Nucleus accumbens (tissue), 56 donors: ENCODE results near the gene IL20.

Experiments used
- DNase-seq, 56 donors: peaks; one replicate each; lab custom pipeline; 2025; lab: John Stamatoyannopoulos, UW

Gene IL20, protein sequence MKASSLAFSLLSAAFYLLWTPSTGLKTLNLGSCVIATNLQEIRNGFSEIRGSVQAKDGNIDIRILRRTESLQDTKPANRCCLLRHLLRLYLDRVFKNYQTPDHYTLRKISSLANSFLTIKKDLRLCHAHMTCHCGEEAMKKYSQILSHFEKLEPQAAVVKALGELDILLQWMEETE

DNA sequence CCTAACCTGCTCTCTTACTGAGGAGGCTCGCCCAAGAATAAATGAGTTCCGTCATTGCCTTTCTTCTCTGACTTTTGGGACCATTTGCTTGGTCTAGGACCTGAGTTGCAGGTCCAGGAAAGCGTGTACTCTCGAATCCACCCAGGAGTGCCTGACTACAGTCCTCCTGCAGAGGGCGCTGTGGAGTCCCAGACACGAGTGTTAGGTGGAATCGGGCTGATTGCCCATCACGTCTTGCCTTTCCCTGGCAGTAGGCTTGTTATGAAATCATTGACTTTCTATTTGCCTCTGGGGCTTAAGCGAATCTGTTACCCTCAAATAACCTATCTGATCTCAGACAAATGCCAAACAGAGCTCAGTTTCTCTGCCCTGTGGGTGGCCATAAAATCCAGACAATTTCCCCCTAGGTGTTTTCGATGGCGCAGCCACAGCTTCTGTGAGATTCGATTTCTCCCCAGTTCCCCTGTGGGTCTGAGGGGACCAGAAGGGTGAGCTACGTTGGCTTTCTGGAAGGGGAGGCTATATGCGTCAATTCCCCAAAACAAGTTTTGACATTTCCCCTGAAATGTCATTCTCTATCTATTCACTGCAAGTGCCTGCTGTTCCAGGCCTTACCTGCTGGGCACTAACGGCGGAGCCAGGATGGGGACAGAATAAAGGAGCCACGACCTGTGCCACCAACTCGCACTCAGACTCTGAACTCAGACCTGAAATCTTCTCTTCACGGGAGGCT is at the start of gene IL20:
TSS of gene IL20 (plus strand) at position 685 of the 733 bp plus-strand sequence. CDS start 230 bp downstream, outside the sequence.
- DNase-seq = peak in 25 of 56 donors; percentile 1 to 59 (median 15)

DNA sequence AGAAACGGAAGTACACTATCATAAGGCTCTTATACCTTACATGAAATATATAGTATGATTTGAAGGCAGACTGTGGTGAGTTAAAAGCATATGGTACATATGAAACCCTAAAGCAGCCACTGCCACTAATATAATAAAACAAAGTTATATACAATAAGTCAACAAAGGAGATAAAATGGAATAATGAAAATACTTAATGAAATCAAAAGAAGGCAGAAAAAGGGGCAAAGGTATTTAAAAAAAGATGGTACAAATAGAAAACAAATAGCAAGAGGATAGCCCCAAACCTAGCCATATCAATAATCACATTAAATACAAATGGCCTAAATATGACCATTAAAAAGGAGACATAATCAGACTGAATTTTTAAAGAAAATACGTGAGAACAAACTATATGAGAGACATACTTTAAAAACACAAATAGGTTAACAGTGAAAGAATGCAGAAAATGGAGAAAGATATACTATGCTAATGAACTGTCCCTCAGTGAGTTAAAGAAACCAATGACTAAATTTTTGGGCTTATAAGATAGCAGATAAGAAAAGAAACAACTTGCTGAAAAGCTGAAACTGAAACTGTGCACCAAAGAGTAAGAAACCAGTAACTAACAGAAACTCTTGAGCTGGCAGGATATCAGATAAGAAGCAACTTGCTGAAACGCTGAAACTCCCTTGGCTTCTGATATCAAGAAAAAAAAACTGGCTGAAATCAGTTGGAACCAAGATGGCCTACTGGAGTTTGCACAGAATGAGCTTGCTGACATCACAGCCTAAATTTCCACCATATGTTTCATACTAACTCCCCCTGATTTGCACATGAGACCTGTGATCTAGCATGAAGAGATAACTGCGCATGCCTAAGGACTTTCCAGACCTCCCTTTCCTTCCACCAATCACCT is 48.8 kb upstream of the IL20 start:
- no peak for DNase-seq

DNA sequence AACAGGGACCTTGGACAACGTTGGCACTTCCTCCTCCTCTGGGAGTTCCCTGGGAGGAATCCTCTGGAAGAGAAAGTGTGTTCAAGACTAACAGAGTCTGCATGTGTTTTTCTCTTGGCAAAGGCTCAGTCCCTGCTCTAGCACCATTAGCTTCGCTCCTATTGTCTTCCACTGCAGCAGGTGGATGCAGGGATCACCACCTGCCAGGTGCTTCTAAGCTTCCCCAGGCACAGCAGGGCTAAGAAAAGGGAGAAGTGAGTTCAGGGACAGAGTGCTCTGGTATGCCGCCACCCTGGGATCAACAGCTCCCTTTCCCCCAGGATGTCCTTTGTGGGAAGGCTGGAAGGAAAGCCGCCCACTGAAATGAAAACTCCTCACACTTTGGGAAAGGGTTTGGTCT is 43.9 kb upstream of the IL20 start:
- no peak for DNase-seq

DNA sequence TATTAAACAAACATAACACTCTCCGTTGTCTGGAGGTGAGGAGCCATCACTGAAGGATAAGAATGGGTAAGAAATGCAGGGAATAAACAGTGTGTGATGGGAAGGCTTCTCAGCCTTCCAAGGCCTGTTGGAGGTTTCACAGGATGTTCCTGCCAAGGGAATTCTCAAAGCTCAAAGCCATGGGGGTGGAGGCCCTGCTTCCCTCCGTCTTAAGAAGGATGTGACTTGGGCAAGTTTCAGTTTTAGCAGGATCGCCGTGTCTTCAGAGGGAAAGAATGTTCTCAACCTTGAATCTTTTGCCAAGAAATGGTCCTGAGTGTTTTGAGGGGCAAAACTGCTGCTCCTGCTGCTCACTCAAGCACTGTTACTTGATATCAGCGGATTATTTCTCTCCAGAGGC is 41.7 kb upstream of the IL20 start:
- DNase-seq = no peak

DNA sequence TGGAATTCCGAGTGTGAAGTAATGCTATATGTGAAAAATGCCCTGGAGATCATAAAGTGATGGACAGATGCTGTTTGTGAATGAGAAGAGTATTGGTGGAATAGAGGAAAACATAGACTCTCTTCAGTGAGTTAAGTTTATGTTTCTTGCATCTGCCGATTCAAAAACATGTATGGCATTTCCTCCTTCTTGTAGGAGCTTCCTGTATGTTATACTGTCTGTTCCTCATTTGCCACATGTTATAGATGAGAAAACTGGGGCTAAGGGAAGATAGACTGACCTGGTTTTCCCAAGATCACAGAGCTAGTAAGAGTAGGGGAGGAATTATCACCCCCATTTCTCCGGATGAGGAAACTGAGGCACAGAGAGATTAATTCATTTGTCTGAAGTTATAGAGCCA is 41.1 kb upstream of the IL20 start:
- DNase-seq = no peak

DNA sequence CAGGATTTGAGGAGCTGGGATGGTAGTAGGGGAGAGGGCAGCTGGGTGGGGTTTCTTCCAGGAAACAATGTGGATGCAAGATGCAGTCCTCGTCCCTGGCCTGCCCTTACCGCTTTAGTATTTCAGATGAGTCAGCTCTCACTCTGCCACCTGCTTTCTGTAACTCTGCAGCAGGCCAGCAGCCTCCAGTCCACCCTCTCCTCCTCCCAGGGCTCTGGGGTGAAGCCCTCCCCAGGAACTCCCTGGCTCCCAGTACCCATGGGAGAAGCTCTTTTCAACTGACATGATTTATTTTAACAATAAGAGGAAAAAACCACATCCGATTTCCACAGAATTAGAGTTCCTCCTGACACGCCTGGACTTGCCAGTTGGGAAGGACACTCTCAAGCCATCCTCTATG is 39.0 kb upstream of the IL20 start:
- DNase-seq = no peak

DNA sequence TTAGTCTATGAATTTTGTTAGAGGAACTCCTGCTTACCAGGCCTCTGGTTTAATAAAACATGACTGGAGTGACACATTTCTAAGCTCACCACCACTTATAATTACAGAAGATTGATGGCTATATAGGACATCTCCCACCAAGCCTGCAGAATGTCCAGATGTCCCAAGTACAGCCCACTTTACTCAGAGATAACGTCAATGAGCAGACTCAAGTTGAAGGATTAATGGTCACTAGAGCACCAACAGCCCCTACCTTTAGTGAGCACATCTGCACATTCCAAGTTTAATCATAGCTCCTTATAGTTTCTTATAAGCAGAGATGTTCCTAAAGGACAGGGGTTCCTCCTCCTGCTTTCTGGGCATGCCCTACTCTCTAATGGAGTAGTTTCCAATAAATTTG is 37.4 kb upstream of the IL20 start:
- no peak for DNase-seq

DNA sequence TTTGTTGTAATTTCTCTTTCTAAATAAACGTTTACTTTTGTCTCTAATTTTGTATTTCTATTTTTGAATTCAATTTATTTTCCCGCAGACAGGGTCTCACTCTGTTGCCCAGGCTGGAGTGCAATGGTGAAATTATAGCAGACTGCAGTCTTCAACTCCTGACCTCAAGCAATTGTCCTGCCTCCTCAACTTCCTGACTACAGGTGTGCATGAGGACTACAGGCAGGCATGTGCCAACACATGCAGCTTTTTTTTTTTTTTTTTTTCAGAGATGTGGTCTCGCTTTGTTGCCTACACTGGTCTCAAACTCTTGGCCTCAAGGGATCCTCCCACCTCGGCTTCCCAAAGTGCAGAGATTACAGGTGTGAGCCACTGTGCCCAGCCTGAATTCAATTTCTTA is 36.7 kb upstream of the IL20 start:
- DNase-seq = no peak

DNA sequence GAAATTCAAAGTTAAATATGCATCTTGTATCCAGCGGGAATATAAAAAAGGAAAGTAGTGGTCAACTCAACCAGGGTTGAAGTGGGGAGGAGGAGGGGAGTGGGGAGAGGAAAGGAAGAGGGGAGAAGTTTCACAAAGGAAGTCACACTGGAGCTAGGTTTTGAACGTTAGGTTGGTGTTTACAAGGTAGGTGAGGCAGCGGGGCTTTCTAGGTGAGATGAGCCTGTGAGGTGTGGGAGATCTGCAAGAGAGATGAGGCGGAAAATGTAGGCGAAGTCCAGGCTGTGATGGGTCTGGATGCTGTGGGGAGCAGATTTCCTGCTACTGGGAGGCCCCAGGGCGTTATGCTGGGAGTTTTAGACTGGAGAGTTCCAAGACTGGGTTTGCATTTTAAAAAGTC is 36.1 kb upstream of the IL20 start:
- no peak for DNase-seq

DNA sequence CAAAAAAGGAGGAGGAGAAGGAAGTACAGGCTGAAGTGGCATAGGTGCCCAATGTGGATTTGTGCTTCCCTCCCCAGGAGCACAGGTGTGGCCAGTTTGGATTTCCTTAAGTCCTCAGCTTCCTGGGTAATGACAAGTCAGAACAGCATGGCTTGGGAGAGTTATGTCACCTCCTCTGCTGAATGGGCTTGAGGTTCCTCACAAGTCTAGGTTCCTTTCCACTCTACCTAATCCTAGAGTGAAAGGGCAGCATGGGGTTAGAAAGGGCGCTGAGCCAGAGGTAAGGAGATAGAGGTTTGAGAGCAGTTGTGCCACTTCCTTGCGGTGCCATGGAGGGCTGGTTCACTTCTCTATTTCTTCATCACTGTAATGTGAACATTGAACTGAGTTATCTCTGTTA is 35.5 kb upstream of the IL20 start:
- DNase-seq = no peak

DNA sequence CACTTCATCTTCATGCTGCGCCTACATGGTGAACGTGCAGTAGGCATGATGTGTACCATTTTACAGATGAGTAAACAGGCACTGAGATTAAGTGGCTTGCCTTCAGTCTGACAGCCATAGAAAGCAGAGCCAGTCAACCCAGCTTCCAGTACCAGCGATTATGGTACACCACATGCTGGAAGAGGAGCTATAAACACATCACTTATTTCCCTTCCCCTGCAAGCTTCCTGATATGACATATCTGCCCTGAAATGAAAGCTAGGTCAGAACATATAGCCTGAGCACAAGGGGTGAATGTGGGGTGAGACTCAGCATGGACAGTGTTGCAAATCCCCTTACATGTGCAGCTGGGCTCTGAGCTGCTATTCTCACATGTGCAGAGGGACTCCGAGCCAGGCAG is 33.8 kb upstream of the IL20 start:
- no peak for DNase-seq

DNA sequence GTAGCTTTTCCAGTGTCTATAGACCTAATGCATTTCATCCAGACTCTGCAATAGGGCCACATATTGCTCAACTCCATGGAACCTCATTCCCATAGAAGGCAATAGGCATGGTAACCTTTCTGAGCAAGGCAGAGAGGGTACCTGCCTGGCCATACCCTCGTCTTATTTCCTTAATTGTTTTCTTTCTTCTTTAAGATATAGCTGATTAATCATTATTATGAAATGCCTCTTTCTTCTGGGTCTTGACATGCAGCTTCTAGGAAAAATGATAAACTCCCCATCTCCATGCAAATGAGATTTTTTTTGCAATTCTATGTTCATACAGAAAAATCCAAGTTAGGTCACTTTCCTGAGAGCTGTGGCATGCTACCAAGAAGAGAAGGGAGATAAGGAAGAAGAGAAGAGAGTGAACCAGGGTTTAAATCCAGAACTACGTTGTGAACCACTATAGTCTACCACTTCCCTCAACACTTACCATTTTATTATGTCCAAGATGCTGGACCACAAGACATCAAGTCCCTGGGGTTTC is 33.0 kb upstream of the IL20 start:
- no peak for DNase-seq

DNA sequence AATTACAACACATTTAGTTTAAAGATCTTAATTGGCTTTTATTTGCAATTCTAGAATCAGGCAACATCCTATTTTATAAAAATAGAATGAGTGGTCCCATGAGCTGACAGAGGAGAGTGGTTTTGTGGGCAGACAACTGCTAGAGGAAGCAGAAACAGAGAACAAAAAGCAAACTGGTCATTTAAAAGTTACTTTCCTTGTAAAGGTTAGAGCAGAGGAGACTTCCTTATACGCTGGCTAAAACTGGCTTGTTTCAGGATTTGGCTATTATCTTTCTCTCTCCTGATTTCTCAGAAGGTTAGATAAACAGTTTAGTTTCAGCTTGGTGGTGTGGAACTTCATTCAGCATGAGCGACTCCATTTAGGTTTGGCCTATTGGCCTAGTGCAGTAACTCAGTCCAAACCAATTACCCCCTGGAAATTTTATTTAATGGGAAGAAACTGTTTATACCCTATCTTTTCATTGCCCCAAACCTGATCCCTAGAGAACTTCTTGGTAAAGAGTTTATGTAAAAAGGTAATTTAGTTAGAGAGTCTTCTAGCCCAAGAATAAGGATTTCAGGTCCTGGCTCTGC is 32.2 kb upstream of the IL20 start:
- no peak for DNase-seq

DNA sequence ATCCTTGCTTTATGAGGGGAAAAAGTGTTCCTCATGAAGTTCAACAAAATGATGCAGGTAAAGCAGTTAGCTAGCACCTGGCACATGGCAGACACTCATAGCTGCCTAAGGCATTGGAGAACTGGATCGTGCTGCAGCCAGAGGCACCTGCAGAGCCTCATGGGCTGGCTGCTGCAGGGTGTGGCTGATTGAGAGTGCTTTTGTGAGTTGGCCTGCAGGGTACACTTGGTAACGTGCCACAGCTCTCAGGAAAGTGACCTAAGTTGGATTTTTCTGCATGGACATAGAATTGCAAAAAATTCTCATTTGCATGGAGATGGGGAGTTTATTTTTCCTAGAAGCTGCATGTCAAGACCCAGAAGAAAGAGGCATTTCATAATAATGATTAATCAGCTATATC is 31.6 kb upstream of the IL20 start:
- no peak for DNase-seq

DNA sequence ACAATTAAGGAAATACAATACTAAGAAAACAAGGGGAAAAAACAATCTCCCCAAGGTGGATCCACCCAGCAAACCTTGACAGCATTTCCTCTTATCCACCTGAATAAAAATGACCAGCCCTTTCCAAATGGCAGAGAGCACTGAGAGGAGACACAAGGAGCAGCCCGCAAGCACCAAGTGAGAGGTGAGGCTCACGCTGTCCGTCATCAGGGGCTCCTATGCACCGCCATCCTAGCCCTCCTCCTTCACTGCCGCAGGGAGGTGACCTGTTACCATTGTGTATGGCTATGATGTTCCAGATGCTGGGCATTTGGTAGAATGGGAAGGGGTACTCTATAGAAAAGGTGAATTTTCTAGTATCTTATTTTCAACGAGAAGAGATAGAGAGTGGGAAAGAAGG is 31.2 kb upstream of the IL20 start:
- no peak for DNase-seq

DNA sequence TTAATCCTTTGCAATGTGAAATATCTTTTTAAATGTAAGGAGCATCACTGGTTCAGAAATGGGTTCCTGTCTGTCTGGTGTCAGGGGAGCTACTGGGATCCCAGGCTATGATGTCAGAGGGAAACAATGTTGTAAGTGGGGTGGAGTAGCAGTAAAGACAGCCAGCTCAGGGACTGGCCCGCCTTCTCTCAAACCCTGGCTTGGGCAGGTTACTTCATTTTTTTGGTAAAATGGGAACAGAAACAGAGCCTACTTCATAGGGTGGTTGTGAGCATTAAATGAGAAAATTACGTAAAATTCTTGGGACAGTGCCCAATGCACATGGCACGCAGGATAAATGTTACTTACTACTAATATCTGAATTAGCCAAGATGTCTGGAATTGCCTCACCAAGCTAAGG is 30.7 kb upstream of the IL20 start:
- no peak for DNase-seq

DNA sequence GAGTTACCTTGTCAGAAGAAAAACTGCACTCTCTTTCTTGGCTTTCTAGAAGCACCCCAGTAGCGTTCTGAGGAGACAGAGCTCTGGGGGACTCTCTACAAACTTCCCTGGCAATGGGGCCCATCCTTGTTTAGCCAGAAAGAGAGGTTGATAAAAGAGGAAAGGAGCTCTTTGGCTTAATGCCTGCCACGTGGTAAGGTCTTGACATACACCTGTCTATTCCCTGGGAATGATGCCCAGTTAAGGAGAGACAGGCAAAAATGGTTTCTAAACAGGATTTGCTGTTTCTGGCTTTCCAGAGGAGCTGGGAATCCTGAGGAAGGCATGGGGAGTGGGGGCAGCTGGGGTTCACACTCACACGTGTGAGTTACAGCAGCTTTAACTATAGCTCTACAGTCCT is 30.2 kb upstream of the IL20 start:
- DNase-seq = no peak

DNA sequence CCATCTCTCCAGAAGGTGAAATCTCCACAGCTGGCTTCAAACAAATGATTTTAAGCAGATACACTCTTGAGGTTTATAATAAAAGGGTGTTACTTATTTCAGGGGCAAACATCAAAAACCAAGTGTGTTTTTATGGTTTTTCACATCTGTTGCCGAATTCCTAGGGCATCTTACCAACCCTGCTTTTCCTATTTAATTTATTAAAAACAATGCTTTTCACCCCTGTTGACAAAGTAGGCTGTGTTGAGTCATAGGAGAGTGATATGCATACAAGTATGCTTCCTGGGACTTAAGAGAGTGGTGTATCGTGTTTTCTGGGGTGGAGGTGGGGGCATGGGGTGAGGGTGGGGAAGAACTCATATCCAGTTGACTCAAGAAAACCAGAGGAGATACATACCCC is 29.3 kb upstream of the IL20 start:
- no peak for DNase-seq

DNA sequence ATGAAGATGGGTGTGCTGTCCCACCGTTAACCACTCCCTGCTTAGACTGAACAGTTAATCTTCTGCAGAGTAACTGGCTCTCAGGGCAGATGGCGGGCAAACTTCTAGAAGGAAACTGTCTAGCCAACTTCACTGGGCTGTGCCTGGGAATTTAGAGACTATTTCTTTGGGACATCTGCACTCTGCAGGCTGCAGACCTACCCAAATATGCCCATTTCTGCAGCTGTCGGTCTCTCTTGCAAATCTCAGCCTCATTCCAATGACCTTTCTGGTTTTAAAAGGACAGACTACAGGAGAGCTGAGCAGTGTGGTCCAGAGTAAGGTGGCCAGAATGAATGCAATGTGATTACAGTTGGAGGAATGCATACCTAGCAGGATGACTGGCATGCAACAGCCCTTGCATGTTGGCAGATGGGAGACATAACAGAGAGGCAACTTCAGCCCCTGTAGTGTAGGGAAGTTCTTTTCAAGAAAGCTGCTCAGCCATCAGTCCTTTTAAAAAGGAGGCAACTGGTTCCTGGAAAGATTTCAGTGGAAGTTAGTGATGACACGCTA is 26.3 kb upstream of the IL20 start:
- DNase-seq = no peak

DNA sequence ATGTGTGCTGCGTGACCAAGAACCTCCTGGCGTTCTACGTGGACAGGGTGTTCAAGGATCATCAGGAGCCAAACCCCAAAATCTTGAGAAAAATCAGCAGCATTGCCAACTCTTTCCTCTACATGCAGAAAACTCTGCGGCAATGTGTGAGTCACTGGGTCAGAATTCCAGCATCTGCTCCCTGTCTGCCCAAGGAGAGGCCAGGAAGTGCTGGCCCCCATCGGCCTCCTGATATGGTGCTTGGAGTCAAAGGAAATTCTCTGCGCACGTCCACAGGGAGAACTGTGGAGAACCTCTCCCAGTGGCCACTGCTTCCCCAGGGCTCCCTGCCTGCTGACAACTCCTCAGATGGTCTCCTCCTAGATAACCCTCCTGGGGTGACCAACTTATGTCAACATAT is 25.6 kb upstream of the IL20 start:
- no peak for DNase-seq
